HepG2 (cell line): Measurements from ENCODE around the gene HPCAL1. TPM values are rescaled to one million over a fixed set of nuclear protein-coding genes. Genes with fewer than 3 reads are reported as not detected.

ENCODE experiments used
- ARID5B ChIP-seq: IDR thresholded peaks from 2 replicates; pipeline ENCODE4 v1.4.0; 2020; ENCODE audit warnings: mild to moderate bottlenecking, missing genetic modification reagents
- ATF7-NPFF ChIP-seq: sonication (generic); formaldehyde crosslinking; IDR thresholded peaks from 2 replicates; pipeline ENCODE4 v1.8.1; 2023; ENCODE audit warnings: mild to moderate bottlenecking, low read depth, missing genetic modification reagents, moderate library complexity
- BRD4 ChIP-seq: sonication (generic); formaldehyde crosslinking; IDR thresholded peaks from 2 replicates; pipeline ENCODE4 v1.4.0; 2020; ENCODE audit warnings: missing genetic modification reagents
- CSRNP1 ChIP-seq: sonication (generic); formaldehyde crosslinking; IDR thresholded peaks from 2 replicates; pipeline ENCODE4 v1.8.1; 2023; ENCODE audit warnings: mild to moderate bottlenecking, missing genetic modification reagents
- ETV5 ChIP-seq: IDR thresholded peaks from 2 replicates; pipeline ENCODE4 v1.6.1; 2018; ENCODE audit warnings: missing biosample characterization, missing genetic modification reagents, inconsistent platforms, borderline replicate concordance
- MLXIP ChIP-seq: sonication (generic); formaldehyde crosslinking; IDR thresholded peaks from 2 replicates; pipeline ENCODE4 v1.9.0; 2021; ENCODE audit warnings: missing genetic modification reagents, borderline replicate concordance
- MYPOP ChIP-seq: sonication (generic); formaldehyde crosslinking; IDR thresholded peaks from 2 replicates; pipeline ENCODE4 v1.8.1; 2023; ENCODE audit warnings: mild to moderate bottlenecking, moderate library complexity, missing genetic modification reagents
- MZF1 ChIP-seq: sonication (generic); formaldehyde crosslinking; IDR thresholded peaks from 2 replicates; pipeline ENCODE4 v1.8.1; 2023; ENCODE audit warnings: mild to moderate bottlenecking, missing genetic modification reagents, borderline replicate concordance
- NFATC3 ChIP-seq: sonication (generic); formaldehyde crosslinking; IDR thresholded peaks from 2 replicates; pipeline ENCODE4 v1.5.1; 2020; ENCODE audit warnings: mild to moderate bottlenecking, missing genetic modification reagents
- NPAS2 ChIP-seq: sonication (generic); formaldehyde crosslinking; IDR thresholded peaks from 2 replicates; pipeline ENCODE4 v1.8.0; 2022; ENCODE audit warnings: mild to moderate bottlenecking, missing genetic modification reagents, borderline replicate concordance
- PBX3 ChIP-seq: sonication (generic); formaldehyde crosslinking; IDR thresholded peaks from 2 replicates; pipeline ENCODE4 v1.8.1; 2023; ENCODE audit warnings: missing genetic modification reagents, inconsistent platforms, borderline replicate concordance
- TBX2 ChIP-seq: sonication (generic); formaldehyde crosslinking; IDR thresholded peaks from 2 replicates; pipeline ENCODE4 v1.5.0; 2020; ENCODE audit warnings: missing genetic modification reagents, mild to moderate bottlenecking, borderline replicate concordance
- ZNF136 ChIP-seq: sonication (generic); formaldehyde crosslinking; IDR thresholded peaks from 2 replicates; pipeline ENCODE4 v1.8.1; 2022; ENCODE audit warnings: low read depth, mild to moderate bottlenecking, moderate library complexity, missing genetic modification reagents
- ZNF30 ChIP-seq: sonication (generic); formaldehyde crosslinking; IDR thresholded peaks from 2 replicates; pipeline ENCODE4 v1.5.0; 2020; ENCODE audit warnings: mild to moderate bottlenecking, missing genetic modification reagents
- ZNF333 ChIP-seq: sonication (generic); formaldehyde crosslinking; IDR thresholded peaks from 2 replicates; pipeline ENCODE4 v1.4.0; 2020; ENCODE audit warnings: mild to moderate bottlenecking, missing genetic modification reagents, borderline replicate concordance
- ZNF678 ChIP-seq: sonication (generic); formaldehyde crosslinking; IDR thresholded peaks from 2 replicates; pipeline ENCODE4 v1.4.0; 2020; ENCODE audit warnings: mild to moderate bottlenecking, missing genetic modification reagents
- polyA plus RNA-seq, 8 experiments: library from polyadenylated mRNA; depleted of rRNA in 3 of 8; stranded (reverse) in 7 of 8; unstranded in 1 of 8; fragments of >200 nt; fragmentation: Illumina TruSeq in 4 of 8; extraction: Trizol in 4 of 8; gene quantifications; 2 replicates each; pipeline versions ENCODE4 v1.2.1 to v1.2.3, GENCODE V29; 2011 to 2016; ENCODE audit warnings: low read depth in 4 of 8, missing spikeins in 1 of 8, mixed read lengths in 1 of 8; ENCODE audit not compliant: insufficient read depth in 1 of 8
- total RNA-seq, 5 experiments: library from RNA; depleted of rRNA; stranded (reverse); fragments of >200 nt; fragmentation: Illumina TruSeq; extraction: Trizol; gene quantifications; 2 replicates each; pipeline ENCODE4 v1.2.3, GENCODE V29; 2016; ENCODE audit warnings: low read depth in 1 of 5

The HPCAL1 gene
- total and polyA plus RNA-seq, 2 of the 13 experiments (the other 11 are each of a cell fraction or from before 2014, with no cell fraction given) = 29.5 to 29.9 TPM

GRCh38 chr2:10329880-10330699, 27.4 kb downstream of the HPCAL1 start (continued):
- TF ChIP-seq MLXIP = 0 out of 2 replicates have a peak, but pooled peaks have one; percentile 35
- TF ChIP-seq NPAS2 (CRISPR knock-in tag) = no peak
- TF ChIP-seq NFATC3 (CRISPR knock-in tag) = 0 out of 2 replicates have a peak, but pooled peaks have one; percentile 44
- TF ChIP-seq TBX2 (CRISPR knock-in tag) = peak; percentile 39; the same call in 1 of the 2 replicates
- TF ChIP-seq ARID5B (CRISPR knock-in tag) = peak; percentile 43; the same call in 1 of the 2 replicates
- TF ChIP-seq ETV5 (CRISPR knock-in tag) = peak; percentile 51; the same call in 1 of the 2 replicates
- TF ChIP-seq MYPOP (CRISPR knock-in tag) = 0 out of 2 replicates have a peak, but pooled peaks have one; percentile 29
- 0 out of 2 replicates have a peak, but pooled peaks have one; percentile 57 for TF ChIP-seq ZNF136 (CRISPR knock-in tag)
- TF ChIP-seq ATF7-NPFF = no peak
- TF ChIP-seq PBX3 (CRISPR knock-in tag) = no peak
- TF ChIP-seq MZF1 = no peak
- TF ChIP-seq ZNF333 (CRISPR knock-in tag) = no peak
- 0 out of 2 replicates have a peak, but pooled peaks have one; percentile 44 for TF ChIP-seq CSRNP1 (CRISPR knock-in tag)
- TF ChIP-seq ZNF678 (CRISPR knock-in tag) = no peak
- peak; percentile 36; the same call in 1 of the 2 replicates for TF ChIP-seq ZNF30 (CRISPR knock-in tag)
- no peak for TF ChIP-seq BRD4 (CRISPR knock-in tag)
